ENCODE measurements around the gene COL6A2.
"Not testable (repeated sequence)": the region's sequence is repeated elsewhere in the genome, so short reads cannot be mapped to it uniquely, and the experiment has no call there.

The COL6A2 gene

DNA sequence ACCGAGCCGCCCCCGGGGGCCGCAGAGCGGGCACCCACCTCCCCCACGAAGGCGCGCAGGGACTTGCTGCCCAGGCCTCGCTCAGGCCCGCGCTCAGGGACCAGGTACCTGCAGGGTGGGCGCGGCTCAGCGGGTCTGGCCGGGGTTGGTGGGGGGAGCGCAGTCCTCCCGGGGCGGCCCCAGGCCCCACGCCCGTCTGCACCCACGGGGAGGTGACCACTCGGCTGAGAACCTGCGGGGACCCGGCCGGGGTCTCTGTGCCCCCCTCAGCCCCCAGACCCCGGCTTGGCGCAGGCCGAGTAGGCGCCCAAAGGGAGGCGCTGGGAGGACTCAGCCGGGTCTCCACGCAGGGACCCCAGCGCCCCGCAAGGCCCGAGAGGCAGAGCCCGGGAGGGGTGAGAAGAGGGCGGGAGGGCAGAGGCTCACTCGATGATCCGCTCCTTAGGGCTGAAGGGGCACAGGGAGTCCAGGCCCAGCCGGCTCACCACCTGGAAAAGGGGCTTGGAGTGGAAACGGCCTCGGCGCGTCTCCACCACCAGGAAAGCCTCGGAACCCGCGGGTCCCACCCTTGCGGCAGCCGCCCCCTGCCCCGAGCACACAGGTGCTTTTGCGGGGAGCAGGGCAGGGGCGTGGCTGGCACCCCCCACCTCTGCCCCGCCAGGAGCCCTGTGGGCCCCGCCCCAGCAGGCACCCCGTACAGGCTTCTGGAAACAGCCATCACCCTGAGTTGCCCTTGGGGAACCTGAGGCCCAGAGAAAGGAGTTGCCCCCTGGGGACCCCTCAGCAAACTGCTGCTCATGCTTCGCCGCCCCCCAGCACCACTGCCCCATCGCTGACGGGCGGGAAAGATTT, 48.2 kb downstream of the COL6A2 start:
- no peak for DNase-seq

DNA sequence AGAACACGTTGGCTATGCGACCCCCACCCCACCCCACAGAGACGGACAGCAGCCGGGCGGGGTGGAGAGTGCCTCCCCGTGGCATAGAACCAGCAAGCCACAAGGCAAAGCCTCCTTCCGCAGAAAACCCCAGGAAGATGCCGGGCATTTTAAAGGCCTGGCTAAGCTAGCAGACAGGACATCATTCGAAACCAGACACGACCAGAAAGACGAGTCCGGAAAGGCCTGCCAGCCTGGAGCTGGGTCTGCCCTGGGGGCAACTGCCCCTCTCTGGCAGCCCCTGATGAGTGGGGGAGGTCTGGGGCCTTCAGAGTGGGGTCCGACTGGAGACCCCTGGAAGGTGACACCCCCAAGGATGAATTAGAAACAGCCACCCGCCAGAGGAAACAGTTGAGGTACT, 48.9 kb downstream of the COL6A2 start:
- DNase-seq: no peak

DNA sequence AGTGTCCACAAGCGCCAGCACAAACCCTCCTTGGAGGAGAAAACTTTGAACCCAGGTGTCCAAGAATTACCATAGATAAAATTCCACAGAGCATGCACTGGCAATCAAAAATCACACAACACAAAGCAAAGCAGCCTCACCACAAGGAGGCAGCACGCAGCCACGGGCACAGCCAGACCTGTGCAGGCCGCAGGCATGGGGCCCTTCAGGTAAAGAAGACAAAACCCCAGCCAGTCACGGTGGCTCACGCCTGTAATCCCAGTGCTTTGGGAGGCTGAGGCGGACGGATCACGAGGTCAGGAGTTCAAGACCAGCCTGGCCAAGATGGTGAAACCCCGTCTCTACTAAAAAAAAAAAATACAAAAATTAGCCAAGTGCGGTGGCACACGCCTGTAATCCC, 49.5 kb downstream of the COL6A2 start:
- not testable (repeated sequence) for DNase-seq

DNA sequence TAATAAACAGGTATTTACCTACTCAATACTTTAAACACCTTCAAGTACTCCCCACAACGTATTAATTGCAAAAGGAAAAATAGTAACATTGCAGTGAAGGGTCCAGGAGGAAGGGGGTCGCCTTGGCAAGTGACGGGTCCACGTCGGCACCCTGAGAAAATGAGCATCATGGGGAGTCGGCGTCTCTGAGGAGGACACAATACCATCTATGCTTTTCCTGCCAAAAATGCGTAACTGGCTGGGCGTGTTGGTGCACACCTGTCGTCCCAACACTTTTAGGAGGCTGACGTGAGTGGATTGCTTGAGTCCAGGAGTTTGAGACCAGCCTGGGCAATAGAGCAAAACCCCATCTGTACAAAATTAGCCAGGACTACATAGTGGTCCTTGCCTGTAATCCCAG, 50.2 kb downstream of the COL6A2 start:
- DNase-seq: no peak

DNA sequence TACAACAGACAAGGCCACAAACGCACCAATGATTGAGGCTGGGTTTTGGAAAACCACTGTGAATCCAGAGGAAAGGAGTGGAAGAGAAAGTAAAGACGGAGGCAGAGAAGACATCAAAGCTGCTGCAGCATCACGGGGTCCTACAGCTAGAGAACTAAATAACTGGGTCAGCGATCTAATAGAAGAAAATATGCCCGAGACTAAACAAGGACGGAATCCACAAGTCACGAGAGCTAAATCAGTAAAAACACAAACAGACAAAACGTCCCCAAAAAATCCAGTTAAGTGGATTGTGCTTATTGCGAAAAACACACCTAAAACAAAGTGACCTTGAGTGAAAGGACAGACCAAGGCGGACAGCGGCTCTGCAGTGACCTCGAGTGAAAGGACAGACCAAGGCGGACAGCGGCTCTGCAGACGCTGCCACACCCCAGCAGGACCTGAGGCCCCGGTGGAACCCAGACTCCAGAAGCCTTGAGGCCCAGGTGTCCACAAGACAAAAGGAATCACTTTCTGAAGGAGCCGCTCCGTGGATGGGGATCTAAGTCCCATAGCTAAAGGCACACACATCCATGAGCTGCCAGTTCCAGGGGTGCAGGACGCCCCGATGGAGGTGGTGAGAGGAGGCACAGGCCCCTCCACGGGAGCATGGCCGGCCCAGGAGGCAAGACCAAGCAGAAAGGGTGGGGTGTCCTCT, 51.4 kb downstream of the COL6A2 start:
- DNase-seq: no peak

DNA sequence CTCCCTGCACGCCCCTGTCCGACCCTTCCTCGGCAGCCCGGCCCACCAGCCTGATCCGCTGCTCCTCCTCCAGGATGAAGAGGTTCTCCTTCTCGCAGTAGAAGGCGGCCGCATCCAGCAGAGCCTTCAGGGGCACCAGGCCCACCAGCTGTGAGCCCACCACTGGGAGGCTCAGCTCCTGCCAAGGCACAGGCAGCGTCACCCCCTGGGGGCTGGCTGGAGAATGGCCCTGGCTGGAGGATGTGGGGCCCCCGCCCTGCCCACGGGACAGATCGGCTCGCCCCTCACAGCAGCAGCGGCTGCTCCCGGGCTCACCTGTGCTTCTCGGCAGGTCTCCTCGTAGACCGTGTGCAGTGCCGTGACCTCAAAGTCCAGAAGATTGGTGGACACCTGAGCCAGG, 52.2 kb downstream of the COL6A2 start:
- DNase-seq: no peak

DNA sequence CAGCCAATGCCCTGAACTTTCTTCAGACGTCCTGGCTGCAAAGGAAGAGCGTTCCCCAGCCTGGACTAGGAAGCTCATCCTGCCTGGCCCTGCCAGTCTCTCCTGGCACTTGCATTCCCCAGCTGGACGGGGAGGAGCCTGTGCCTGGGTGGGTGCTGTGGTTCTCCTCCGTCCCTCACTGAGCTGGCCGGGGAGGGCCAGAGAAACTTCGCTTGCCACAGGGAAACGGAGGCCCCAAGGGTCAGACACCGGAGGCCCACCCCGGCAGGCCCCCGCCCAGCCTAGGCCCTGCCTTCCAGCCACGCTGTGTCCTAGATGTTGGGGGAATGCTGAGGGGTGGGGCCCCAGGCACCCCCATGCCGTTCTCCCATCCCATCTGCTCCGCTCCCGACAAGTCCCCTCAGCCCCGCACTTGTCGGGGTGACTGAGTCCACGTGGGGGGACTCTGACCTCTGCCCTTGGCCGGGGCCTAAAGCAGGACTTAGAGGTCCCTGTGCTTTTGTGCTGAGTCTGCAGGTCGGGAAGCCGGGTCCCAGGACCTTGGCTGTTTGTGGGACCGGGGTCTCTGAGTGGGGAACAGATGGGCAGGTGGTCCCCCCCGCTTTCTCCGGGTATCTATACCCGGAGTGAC, 52.7 kb downstream of the COL6A2 start:
- no peak for DNase-seq

DNA sequence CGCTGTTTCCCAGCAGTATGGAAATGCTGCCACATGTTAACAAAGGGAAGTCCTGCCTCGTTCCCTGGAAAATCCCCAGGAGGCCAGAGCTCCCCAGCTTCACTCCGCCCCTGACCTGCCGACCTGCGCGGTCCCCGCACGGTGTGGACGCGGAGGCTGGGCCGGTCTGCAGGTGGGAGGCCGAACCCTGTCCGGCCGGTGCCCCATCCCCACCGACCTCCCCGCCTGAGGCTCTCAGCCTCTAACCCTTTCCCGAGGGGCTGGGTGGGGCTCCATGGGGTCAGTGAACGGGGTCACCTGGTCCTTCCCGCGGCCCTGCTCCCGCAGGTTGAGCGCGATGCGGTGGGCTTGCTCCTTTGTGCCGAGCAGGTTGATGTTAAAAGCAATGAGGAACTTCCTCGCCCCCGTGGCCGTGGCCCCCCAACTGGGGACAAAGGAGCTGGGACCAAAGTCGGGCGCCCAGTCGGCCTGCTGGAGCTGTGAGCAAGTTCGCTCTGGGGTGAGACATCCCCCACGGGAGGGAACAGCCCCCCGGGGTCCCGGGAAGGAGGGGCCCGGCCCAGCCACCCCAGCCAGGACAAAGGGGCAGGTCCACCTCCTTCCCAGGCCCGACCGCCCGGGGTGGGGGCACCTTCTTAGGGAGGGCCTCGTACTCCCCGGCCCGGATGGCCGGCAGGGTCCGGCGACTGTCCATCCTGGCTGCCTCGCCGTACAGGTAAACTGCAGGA, 53.5 kb downstream of the COL6A2 start:
- DNase-seq: no peak

DNA sequence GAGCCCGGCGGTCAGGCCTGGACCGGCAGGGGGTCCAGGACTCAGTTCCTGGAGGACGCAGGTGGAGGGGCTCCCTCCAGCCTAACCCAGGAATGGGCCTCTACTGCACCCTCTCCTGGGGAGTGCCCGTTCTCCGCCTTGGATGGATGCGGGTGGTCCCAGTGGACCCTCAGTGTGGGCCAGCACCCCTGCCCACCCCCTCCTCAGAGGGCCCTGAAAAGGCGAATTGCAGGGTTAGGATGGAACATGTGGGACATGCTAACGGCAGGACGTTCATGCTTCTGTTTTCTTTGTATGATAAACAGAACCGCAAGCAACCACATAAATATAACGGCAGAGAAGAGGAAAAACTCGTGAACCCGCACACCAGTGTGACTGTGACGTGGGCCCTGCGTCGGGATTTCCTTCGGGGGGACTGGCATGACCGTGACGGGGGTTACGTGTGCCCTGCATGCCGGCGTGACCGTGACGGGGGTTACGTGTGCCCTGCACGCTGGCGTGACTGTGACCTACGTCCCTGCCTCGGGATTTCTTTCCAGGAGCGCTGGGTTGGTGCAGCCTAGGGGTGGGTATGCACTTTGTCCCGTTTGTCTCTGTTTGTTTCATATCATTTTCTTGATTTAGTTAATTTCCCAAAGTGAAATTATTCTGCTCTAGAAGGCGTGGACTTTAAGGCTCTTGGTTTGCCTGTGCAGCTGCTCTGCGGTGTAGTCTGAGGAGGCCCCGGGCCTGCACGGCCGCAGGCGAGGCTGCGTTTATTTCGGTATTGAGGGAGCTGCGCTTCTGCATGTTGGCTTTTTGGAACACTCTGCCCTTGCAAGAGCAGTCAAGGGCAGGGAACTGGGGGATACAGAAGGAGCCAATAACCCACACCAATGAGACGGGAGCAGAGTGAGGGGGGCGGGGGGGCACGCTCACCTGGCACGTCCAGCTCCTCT, 54.3 kb downstream of the COL6A2 start:
- no peak for DNase-seq

DNA sequence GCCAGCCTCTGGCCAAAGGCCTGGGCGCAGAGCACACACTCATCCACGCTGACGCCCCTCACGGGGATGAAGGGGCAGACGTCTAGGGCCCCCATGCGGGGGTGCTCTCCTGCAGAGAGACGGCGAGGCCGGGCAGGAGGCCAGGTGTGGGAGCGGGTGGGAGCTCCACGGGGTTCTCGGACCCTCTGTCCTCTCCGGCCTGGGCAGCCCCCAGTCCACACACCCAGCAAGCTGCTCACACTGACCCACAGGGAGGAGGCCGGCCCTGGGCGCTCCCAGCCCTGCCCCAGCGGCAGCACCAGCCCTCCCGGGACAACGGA, 55.0 kb downstream of the COL6A2 start:
- DNase-seq: no peak

DNA sequence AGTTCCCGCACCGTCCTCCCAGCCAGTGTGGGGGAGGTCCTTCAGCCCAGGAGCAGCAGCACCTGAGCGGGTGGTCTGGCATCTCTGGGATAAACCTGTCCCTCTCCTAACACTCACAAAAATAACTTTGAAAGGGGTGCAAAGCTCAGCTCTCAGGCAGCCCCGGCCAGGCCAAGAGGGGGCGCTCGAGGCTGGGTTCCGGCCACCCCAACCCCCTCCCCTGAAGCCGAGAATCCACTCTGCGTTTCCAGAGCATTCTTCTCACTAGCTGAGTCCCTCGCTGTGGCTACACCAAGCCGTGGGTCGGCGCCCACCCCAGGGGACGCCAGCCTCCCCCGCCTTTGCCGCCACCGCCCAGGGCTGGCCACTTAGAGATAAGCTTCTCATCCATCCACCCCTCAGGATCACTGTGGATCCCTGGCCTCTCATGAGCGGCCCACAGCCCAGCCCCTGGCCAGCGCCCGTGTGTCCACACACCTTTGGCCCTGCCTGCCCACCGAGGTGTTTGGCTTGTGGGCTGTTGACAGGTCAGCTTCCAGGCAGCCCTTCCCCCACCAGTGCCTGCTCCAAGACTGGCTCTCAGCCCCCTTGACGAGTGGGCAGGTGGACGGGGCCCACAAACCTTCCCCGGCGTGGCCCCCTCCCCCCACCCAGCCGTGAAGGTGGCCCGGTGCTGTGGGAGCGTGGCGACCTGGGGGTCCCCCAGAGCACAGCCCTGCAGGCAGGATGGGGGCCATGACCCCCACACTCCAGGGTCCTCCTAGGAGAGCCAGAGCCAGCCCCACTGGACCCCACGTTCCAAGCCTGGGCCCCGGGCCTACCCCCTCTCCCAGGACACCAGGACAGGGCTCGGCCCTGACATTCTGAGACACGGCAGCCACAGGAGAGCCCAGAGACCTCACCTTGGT, 55.6 kb downstream of the COL6A2 start:
- DNase-seq: no peak

DNA sequence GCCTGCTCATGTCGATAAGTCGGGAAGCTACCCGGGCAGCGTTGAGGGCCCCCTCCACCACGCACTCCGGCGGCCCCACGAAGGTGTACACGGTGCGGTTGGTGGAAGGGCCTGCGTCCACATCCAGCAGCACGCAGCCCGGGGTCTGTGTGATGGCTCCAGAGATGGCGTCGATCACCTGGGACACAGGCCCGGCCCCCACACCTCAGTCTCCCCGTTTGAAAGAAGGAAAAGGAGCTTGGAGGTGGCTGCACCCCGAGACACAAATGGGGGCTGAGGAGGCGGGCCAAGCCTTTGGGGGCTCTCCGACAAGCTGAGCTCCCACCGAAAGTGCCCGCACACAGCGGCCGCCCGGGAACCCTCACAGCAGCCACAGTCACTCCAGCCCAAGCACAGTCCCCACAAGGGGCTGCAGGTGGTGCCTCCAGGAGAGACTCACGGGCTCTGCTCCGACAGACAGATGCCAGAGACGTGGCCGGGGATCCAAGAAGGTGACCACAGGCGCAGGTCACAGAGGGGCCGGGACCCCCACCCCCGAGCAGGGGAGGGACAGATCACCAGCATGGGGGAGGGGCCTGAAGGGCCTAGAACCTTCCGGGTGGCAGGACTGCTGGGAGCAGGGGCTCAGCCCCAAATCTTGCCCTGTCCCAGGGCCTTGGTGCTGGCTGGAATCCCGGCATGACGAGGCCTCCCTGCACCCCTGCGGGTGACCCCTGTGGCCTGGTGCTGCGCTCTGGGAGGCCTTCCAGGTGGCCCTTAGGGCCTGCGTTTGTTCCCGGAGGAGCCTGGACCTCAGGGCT, 56.4 kb downstream of the COL6A2 start:
- no peak for DNase-seq

DNA sequence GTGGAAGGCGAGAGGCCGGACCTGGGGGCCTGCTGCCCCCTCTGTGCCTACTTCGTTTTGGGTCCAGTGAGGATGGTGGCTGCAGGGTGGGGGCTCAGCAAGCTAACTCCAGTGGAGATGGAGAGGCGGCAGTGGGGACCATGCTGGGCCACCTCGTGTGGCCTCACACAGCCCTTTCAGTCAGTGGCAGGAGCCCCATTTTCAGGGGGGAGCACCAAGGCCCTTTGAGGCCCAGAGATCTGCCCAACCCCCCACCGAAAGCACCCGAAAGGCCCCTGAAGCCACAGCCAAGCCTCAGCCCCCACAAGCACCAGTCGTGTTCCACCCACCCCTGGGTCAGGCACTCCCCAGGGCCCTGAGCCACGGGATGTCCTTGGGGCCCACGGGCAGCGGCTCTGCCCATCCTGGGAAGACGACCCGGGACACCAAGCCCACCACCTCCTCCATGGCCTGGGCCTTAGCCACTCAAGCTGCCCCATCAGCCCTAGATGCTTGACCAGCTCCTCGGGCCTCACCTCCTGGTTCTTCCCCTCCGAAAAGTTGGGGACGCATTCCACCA, 57.1 kb downstream of the COL6A2 start:
- DNase-seq: no peak

DNA sequence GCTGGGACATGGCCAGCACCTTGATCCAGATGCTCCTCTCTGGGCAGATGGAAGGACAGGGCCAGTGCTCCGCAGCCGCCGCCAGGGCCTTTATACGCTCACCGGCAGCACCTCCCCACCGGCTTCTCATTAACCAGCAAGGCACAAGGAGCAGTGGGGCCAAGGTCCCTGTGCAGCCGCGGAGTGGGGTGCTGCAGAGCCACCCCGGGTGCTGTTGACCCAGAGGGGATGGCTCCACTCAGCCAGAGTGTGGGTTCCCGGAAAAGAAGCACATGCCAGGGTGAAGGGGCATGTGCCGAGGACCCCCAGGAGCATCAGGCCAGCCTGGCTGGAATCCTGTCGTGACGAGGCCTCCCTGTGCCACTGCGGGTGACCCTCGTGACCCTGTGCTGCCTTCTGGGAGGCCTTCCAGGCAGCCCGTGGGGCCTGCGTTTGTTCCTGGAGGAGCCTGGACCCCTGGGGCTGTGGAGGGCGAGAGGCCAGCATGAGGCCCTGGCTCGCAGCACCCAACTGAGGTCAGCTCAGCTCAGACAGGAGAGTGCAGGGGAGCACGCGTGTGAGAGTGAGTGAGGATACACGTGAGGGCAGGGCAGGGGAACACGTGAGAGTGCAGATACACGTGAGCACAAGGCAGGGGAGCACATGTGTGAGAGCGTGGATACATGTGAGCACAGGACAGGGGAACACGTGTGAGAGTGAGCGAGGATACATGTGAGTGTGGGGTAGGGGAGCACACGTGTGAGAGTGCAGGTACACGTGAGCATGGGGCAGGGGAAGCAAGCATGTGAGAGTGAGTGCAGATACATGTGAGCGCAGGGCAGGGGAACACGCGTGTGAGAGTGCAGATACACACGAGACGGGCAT, 57.8 kb downstream of the COL6A2 start, which contains the start of gene FTCD:
Gene FTCD (minus strand): TSS at position 66 of the 864 bp plus-strand sequence. CDS start 56 bp downstream, at position 10.
- DNase-seq: no peak

DNA sequence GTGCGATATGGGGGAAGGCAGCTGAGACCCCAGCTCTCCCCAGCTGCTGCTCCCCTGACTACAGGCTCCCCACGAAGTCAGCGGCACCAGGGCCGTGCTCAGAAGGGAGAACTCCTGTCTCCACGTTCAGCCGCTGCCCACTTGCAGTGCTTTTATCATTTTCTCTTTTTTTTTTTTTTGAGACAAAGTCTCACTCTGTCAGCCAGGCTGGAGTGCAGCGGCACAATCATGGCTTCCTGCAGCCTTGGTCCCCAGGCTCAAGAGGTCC, 58.4 kb downstream of the COL6A2 start:
- DNase-seq: no peak

DNA sequence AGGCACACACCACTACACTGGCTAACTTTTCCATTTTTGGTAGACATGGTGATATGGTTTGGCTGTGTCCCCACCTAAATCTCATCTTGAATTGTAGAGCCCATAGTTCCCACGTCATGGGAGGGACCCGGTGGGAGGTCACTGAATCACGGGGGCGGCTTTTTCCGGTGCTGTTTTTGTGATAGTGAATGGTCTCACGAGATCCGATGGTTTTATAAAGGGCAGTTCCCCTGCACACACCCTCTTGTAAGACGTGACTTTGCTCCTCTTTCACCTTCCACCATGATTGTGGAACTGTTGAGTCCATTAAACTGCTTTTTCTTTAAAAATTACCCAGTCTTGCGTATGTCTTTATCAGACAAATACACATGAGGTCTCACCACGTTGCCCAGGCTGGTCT, 58.8 kb downstream of the COL6A2 start:
- no peak for DNase-seq

DNA sequence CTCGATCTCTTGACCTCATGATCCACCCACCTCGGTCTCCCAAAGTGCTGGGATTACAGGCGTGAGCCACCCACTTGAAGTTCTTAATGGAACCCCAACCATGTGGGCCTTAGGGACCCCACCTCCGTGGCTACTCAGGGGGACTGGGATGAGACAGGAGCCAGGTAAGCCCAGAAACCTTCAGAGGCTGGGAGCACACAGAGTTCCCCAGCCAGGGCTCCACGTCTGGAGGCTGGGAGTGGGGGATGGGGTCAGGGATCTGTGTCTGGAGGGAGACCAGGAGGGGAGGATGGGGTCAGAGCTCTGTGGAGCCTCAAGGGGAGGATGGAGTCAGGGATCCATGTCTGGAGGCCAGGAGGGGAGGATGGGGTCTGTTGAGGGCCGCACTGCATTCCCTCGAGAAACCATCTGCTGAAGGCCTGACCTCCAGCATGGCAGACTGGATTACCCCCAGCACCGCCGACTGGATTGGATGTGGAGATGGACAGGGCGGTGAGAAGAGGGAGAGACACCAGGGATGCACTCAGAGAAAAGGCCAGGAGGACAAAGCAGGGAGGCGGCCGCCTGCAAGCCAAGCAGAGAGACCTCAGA, 59.6 kb downstream of the COL6A2 start:
- DNase-seq: no peak

DNA sequence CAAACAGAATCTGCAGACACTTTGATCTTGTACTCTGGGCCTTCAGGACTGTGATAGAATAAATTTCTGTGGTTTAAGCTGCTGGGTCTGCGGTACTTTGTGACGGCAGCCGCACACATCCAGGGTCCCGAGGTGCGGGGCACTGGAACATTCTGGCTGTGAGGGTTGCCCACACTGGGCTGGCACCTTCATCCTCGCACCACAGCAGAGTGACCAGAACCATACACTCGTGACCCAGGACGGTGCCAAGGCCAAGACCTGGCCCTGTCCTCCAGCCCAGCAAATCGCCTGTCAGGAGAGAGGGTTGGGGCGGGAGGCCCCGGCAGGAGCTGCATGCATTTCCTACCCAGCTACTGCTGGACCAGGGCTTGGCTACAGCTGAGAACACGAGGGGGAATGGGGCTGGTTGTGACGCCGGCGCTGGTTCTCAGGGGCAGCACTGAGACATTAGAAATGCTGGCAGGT, 60.1 kb downstream of the COL6A2 start:
- DNase-seq: no peak
